ENCODE measurements around the gene NRG4.
"Not testable (repeated sequence)": the region's sequence is repeated elsewhere in the genome, so short reads cannot be mapped to it uniquely, and the experiment has no call there.

The NRG4 gene

DNA sequence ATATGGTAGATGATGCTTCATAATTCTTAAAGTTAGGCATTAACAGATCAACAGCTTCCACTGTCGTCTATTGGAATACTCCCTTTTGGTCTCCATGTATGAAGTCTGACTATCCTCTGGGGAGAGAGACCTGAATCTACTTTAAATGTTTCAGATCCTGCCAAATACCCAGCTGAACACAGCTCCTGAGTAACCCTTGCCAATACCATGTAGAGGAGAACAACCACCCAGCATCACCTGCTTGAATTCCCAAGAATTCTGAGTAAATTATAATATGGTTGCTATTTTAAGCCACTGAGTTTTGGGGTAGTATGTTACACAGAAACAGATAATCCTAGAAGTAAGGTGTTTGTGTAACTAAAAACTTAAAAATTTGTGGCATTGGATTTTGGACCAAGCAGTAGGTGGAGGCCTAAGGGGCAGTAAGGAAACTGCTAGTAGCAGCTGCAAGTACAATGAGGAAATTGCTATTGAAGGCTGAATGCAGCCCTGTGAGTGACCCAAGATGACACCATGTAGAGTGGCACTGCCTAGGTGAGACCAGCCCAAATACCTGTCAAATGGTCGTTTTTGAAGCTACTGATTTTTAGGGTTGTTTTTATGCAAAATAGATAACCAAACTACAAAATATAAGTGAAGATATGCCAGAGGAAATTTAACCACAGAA, 30.9 kb downstream of the NRG4 start:
- H3K9me2 ChIP-seq (replicated peaks; ENCODE audit: low read depth, low read length) = no peaks in the 10 kb centered on the region
- TF ChIP-seq, protein P1, sequence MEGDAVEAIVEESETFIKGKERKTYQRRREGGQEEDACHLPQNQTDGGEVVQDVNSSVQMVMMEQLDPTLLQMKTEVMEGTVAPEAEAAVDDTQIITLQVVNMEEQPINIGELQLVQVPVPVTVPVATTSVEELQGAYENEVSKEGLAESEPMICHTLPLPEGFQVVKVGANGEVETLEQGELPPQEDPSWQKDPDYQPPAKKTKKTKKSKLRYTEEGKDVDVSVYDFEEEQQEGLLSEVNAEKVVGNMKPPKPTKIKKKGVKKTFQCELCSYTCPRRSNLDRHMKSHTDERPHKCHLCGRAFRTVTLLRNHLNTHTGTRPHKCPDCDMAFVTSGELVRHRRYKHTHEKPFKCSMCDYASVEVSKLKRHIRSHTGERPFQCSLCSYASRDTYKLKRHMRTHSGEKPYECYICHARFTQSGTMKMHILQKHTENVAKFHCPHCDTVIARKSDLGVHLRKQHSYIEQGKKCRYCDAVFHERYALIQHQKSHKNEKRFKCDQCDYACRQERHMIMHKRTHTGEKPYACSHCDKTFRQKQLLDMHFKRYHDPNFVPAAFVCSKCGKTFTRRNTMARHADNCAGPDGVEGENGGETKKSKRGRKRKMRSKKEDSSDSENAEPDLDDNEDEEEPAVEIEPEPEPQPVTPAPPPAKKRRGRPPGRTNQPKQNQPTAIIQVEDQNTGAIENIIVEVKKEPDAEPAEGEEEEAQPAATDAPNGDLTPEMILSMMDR (conservative IDR thresholded peaks at IDR 0.05; ENCODE audit: low read length) = no peak
- TF ChIP-seq EZH2phosphoT487 (IDR thresholded peaks at IDR 0.05; ENCODE audit: borderline replicate concordance) = no peak
- no peaks in the 10 kb centered on the region for H4K20me1 ChIP-seq (ENCODE audit: insufficient read depth, low read length, poor library complexity, severe bottlenecking)
- no peaks in the 10 kb centered on the region for H3F3A ChIP-seq (ENCODE audit: low read depth)
- H3K4me1 ChIP-seq (ENCODE audit: insufficient read depth, low read length, poor library complexity, severe bottlenecking) = no peaks in the 10 kb centered on the region
- no peaks in the 10 kb centered on the region for H3K27me3 ChIP-seq (ENCODE audit: insufficient read depth, low read length, poor library complexity, severe bottlenecking)
- H3K4me2 ChIP-seq (ENCODE audit: low read depth, low read length, poor library complexity, severe bottlenecking) = no peak overlapping the region
- no peaks in the 10 kb centered on the region for H3K36me3 ChIP-seq (ENCODE audit: insufficient read depth, low read length)
- no peaks in the 10 kb centered on the region for H3K79me2 ChIP-seq (ENCODE audit: insufficient read depth, low read length)
- H3K9ac ChIP-seq (ENCODE audit: low read depth, low read length, poor library complexity, severe bottlenecking) = no peak overlapping the region
- H3K4me3 ChIP-seq (ENCODE audit: low read length, poor library complexity, severe bottlenecking) = no peak overlapping the region
- no peaks in the 10 kb centered on the region for H3K9me3 ChIP-seq (ENCODE audit: insufficient read depth, low read depth, low read length)
- H2AFZ ChIP-seq (ENCODE audit: low read length) = no peak overlapping the region

DNA sequence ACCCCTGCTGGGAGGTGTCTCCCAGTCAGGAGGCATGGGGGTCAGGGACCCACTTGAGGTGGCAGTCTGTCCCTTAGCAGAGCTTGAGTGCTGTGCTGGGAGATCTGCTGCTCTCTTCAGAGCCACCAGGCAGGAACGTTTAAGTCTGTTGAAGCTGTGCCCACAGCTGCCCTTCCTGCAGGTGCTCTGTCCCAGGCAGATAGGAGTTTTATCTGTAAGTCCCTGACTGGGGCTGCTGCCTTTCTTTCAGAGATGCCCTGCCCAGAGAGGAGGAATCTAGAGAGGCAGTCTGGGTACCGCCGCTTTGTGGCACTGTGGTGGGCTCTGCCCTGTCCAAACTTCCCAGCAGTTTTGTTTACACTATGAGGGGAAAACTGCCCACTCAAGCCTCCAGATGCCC, 35.5 kb downstream of the NRG4 start:
- H3K36me3 ChIP-seq (ENCODE audit: insufficient read depth, low read length); H3K9ac ChIP-seq (ENCODE audit: low read depth, low read length, poor library complexity, severe bottlenecking); H4K20me1 ChIP-seq (ENCODE audit: insufficient read depth, low read length, poor library complexity, severe bottlenecking); H2AFZ ChIP-seq (ENCODE audit: low read length); H3K9me3 ChIP-seq (ENCODE audit: insufficient read depth, low read depth, low read length); H3F3A ChIP-seq (ENCODE audit: low read depth); H3K4me2 ChIP-seq (ENCODE audit: low read depth, low read length, poor library complexity, severe bottlenecking); H3K27me3 ChIP-seq (ENCODE audit: insufficient read depth, low read length, poor library complexity, severe bottlenecking); H3K4me3 ChIP-seq (ENCODE audit: low read length, poor library complexity, severe bottlenecking); H3K79me2 ChIP-seq (ENCODE audit: insufficient read depth, low read length); H3K9me2 ChIP-seq (replicated peaks; ENCODE audit: low read depth, low read length); H3K4me1 ChIP-seq (ENCODE audit: insufficient read depth, low read length, poor library complexity, severe bottlenecking): not testable (repeated sequence)

DNA sequence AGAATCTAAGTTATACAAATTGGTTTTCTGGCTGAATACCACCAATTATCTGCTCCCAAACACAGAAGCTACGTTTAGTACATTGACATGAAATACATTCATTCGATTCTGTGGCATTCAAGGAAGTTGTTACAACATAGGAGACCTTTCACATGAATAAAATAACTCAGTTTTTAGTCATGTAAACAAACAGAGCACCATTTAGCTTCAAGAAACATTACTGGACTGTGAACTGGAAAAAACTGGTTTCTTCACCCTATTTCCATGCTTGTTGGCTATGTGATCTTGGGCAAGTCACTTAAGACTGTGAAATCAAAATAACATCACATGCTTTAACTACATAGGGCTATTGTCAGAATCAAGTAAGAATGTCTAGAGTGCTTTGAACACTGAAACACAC, 46.2 kb downstream of the NRG4 start:
- H3K9ac ChIP-seq (ENCODE audit: low read depth, low read length, poor library complexity, severe bottlenecking) = no peak overlapping the region
- H4K20me1 ChIP-seq (ENCODE audit: insufficient read depth, low read length, poor library complexity, severe bottlenecking) = no peaks in the 10 kb centered on the region
- H3K27me3 ChIP-seq (ENCODE audit: insufficient read depth, low read length, poor library complexity, severe bottlenecking) = no peaks in the 10 kb centered on the region
- TF ChIP-seq, protein P1 (conservative IDR thresholded peaks at IDR 0.05; ENCODE audit: low read length) = no peak
- TF ChIP-seq EZH2phosphoT487 (IDR thresholded peaks at IDR 0.05; ENCODE audit: borderline replicate concordance) = no peak
- no peaks in the 10 kb centered on the region for H3K4me1 ChIP-seq (ENCODE audit: insufficient read depth, low read length, poor library complexity, severe bottlenecking)
- H3K9me2 ChIP-seq (replicated peaks; ENCODE audit: low read depth, low read length) = no peaks in the 10 kb centered on the region
- H3K36me3 ChIP-seq (ENCODE audit: insufficient read depth, low read length) = no peaks in the 10 kb centered on the region
- H3K9me3 ChIP-seq (ENCODE audit: insufficient read depth, low read depth, low read length) = no peaks in the 10 kb centered on the region
- no peaks in the 10 kb centered on the region for H3K79me2 ChIP-seq (ENCODE audit: insufficient read depth, low read length)
- H3K4me2 ChIP-seq (ENCODE audit: low read depth, low read length, poor library complexity, severe bottlenecking) = no peak overlapping the region
- H2AFZ ChIP-seq (ENCODE audit: low read length) = no peak overlapping the region
- H3K4me3 ChIP-seq (ENCODE audit: low read length, poor library complexity, severe bottlenecking) = no peak overlapping the region
- no peaks in the 10 kb centered on the region for H3F3A ChIP-seq (ENCODE audit: low read depth)

DNA sequence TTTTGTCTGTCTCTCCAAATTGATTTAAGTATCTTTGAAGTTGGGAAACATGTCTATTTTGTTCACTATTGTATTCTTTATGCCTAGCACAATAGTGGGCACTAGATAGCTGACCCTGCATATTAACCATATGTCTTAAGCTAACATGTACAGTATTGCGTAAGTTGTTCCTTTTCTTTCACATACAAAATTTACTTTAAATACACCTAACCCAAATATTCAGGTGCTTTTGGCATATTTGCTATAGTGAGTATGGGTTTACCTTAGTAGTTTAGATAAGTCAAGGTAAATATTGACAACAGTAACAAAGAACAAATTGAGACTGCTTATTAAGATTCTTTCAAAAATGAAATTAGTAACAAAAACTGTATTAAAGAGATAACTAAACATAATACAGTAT, 50.9 kb downstream of the NRG4 start:
- no peaks in the 10 kb centered on the region for H3K9me2 ChIP-seq (replicated peaks; ENCODE audit: low read depth, low read length)
- H3K79me2 ChIP-seq (ENCODE audit: insufficient read depth, low read length) = no peaks in the 10 kb centered on the region
- no peaks in the 10 kb centered on the region for H3F3A ChIP-seq (ENCODE audit: low read depth)
- TF ChIP-seq, protein P1 (conservative IDR thresholded peaks at IDR 0.05; ENCODE audit: low read length) = no peak
- TF ChIP-seq EZH2phosphoT487 (IDR thresholded peaks at IDR 0.05; ENCODE audit: borderline replicate concordance) = no peak
- no peaks in the 10 kb centered on the region for H3K27me3 ChIP-seq (ENCODE audit: insufficient read depth, low read length, poor library complexity, severe bottlenecking)
- no peak overlapping the region for H3K4me2 ChIP-seq (ENCODE audit: low read depth, low read length, poor library complexity, severe bottlenecking)
- H3K4me3 ChIP-seq (ENCODE audit: low read length, poor library complexity, severe bottlenecking) = no peak overlapping the region
- no peak overlapping the region for H3K9ac ChIP-seq (ENCODE audit: low read depth, low read length, poor library complexity, severe bottlenecking)
- H4K20me1 ChIP-seq (ENCODE audit: insufficient read depth, low read length, poor library complexity, severe bottlenecking) = no peaks in the 10 kb centered on the region
- H3K9me3 ChIP-seq (ENCODE audit: insufficient read depth, low read depth, low read length) = no peaks in the 10 kb centered on the region
- H3K4me1 ChIP-seq (ENCODE audit: insufficient read depth, low read length, poor library complexity, severe bottlenecking) = no peaks in the 10 kb centered on the region
- H3K36me3 ChIP-seq (ENCODE audit: insufficient read depth, low read length) = no peaks in the 10 kb centered on the region
- H2AFZ ChIP-seq (ENCODE audit: low read length) = no peak overlapping the region
